IMR-90 (cell line): ENCODE measurements around the gene TBCE. TPM values are rescaled to one million over a fixed set of nuclear protein-coding genes. Genes with fewer than 3 reads are reported as not detected.

Experiments used
- ATAC-seq: fragments of 200-7000 bp; cut with Tn5 transposase; 2 replicates; pipeline ENCODE4 v1.9.1; 2020; ENCODE audit warnings: low read depth, mild to moderate bottlenecking, moderate library complexity
- BruUV-seq: library from RNA; stranded (reverse); fragments of 400-500 nt; replicated peaks from 2 replicates; lab custom pipeline; 2021; lab: Mats Ljungman, UMichigan
- CTCF ChIA-PET: fragments of 300-600 bp; formaldehyde crosslinking; extraction: SDS; loops from one replicate; lab custom pipeline; 2021; ENCODE audit warnings: antibody characterized with exemption; lab: Yijun Ruan, JAX
- POLR2A ChIA-PET: fragments of 300-600 bp; sonication (Branson Sonifier 250); formaldehyde crosslinking; loops from one replicate; lab custom pipeline; 2022; ENCODE audit warnings: antibody characterized with exemption; ENCODE audit not compliant: unreplicated experiment; lab: Charles Lee
- DNase-seq: peaks from one replicate; pipeline ENCODE4 v3.0.0; 2013
- H2AFZ ChIP-seq: replicated peaks from 2 replicates; pipeline ENCODE3; 2013; ENCODE audit warnings: low read length, mild to moderate bottlenecking; ENCODE audit not compliant: poor library complexity
- H2AK5ac ChIP-seq: 2 replicates; pipeline ENCODE4 v1.6.1; 2013; ENCODE audit warnings: low read depth, low read length, inconsistent platforms
- H2AK9ac ChIP-seq: replicated peaks from 2 replicates; pipeline ENCODE3; 2013; ENCODE audit warnings: mild to moderate bottlenecking, low read depth, low read length, moderate library complexity; ENCODE audit not compliant: poor library complexity
- H2BK120ac ChIP-seq: 2 replicates; pipeline ENCODE4 v1.6.1; 2013; ENCODE audit warnings: low read depth, low read length, inconsistent platforms
- H2BK15ac ChIP-seq: 3 replicates; pipeline ENCODE4 v1.6.1; 2013; ENCODE audit warnings: low read depth, low read length, inconsistent platforms
- H2BK20ac ChIP-seq: 2 replicates; pipeline ENCODE4 v1.6.1; 2013; ENCODE audit warnings: low read depth, mild to moderate bottlenecking, inconsistent platforms, low read length, moderate library complexity
- H2BK5ac ChIP-seq: 2 replicates; pipeline ENCODE4 v1.6.1; 2013; ENCODE audit warnings: mild to moderate bottlenecking, low read depth, low read length, inconsistent platforms; ENCODE audit not compliant: poor library complexity, severe bottlenecking
- H3K14ac ChIP-seq: replicated peaks from 2 replicates; pipeline ENCODE4 v1.6.1; 2013; ENCODE audit warnings: low read depth, low read length, inconsistent platforms
- H3K18ac ChIP-seq: 2 replicates; pipeline ENCODE4 v1.6.1; 2013; ENCODE audit warnings: low read depth, low read length, control low read depth
- H3K23ac ChIP-seq: 2 replicates; pipeline ENCODE4 v1.6.1; 2013; ENCODE audit warnings: low read depth, low read length, inconsistent platforms
- H3K27ac ChIP-seq: 2 replicates; pipeline ENCODE4 v1.5.1; 2013; ENCODE audit warnings: mild to moderate bottlenecking, control low read depth, low read length; ENCODE audit not compliant: insufficient read depth
- H3K27me3 ChIP-seq: 2 replicates; pipeline ENCODE4 v1.6.1; 2013; ENCODE audit warnings: low read length; ENCODE audit not compliant: control insufficient read depth, insufficient read depth
- H3K36me3 ChIP-seq: 2 replicates; pipeline ENCODE4 v1.6.1; 2013; ENCODE audit warnings: low read length, mixed read lengths; ENCODE audit not compliant: control insufficient read depth, insufficient read depth
- H3K4ac ChIP-seq: 2 replicates; pipeline ENCODE4 v1.6.1; 2013; ENCODE audit warnings: low read depth, low read length, inconsistent platforms
- H3K4me1 ChIP-seq: 2 replicates; pipeline ENCODE4 v1.6.1; 2013; ENCODE audit warnings: low read length, mixed read lengths; ENCODE audit not compliant: control insufficient read depth, insufficient read depth
- H3K4me2 ChIP-seq: 2 replicates; pipeline ENCODE4 v1.6.1; 2013; ENCODE audit warnings: low read depth, mild to moderate bottlenecking, control low read depth, low read length, moderate library complexity
- H3K4me3 ChIP-seq: 2 replicates; pipeline ENCODE4 v1.5.1; 2013; ENCODE audit warnings: low read depth, mild to moderate bottlenecking, control low read depth, low read length, moderate library complexity; ENCODE audit not compliant: insufficient read depth
- H3K56ac ChIP-seq: 2 replicates; pipeline ENCODE4 v1.6.1; 2013; ENCODE audit warnings: low read length, inconsistent platforms; ENCODE audit not compliant: insufficient read depth; ENCODE audit errors: extremely low read depth
- H3K79me1 ChIP-seq, 2 experiments: 2 replicates each; pipeline ENCODE4 v1.6.1; 2013; ENCODE audit warnings: low read length in 2 of 2, inconsistent platforms in 1 of 2, low read depth in 1 of 2
- H3K9ac ChIP-seq: 2 replicates; pipeline ENCODE4 v1.6.1; 2013; ENCODE audit warnings: low read depth, low read length, control low read depth
- H3K9me1 ChIP-seq: 2 replicates; pipeline ENCODE4 v1.6.1; 2013; ENCODE audit warnings: low read length, inconsistent platforms; ENCODE audit not compliant: insufficient read depth
- H3K9me3 ChIP-seq: 2 replicates; pipeline ENCODE4 v1.6.1; 2013; ENCODE audit warnings: low read length; ENCODE audit not compliant: control insufficient read depth, insufficient read depth
- H4K20me1 ChIP-seq: 2 replicates; pipeline ENCODE4 v1.6.1; 2013; ENCODE audit warnings: low read length, inconsistent platforms; ENCODE audit not compliant: insufficient read depth
- H4K5ac ChIP-seq: 2 replicates; pipeline ENCODE4 v1.6.1; 2013; ENCODE audit warnings: mild to moderate bottlenecking, low read depth, low read length, control low read depth
- H4K8ac ChIP-seq, 2 experiments: 2 replicates each; pipeline ENCODE4 v1.6.1; 2013; ENCODE audit warnings: low read depth in 2 of 2, low read length in 2 of 2, control low read depth in 1 of 2, inconsistent platforms in 1 of 2
- H4K91ac ChIP-seq: 2 replicates; pipeline ENCODE4 v1.6.1; 2013; ENCODE audit warnings: low read depth, low read length, inconsistent platforms; ENCODE audit not compliant: insufficient read depth
- ELK1 ChIP-seq: fragments of 150-350 bp; IDR thresholded peaks from 2 replicates; pipeline ENCODE4 v1.6.1; 2016; ENCODE audit warnings: low read depth, mild to moderate bottlenecking, low read length, moderate library complexity, borderline replicate concordance
- MAZ ChIP-seq: IDR thresholded peaks from 2 replicates; pipeline ENCODE4 v1.6.1; 2012; ENCODE audit warnings: low read depth, mild to moderate bottlenecking, low read length, improper control_type of control experiment, moderate library complexity, borderline replicate concordance
- RFX5 ChIP-seq: IDR thresholded peaks from 2 replicates; pipeline ENCODE4 v1.8.0; 2012; ENCODE audit warnings: low read depth, mild to moderate bottlenecking, low read length, moderate library complexity
- USF2 ChIP-seq: fragments of 150-350 bp; IDR thresholded peaks from 2 replicates; pipeline ENCODE4 v1.6.1; 2017; ENCODE audit warnings: mild to moderate bottlenecking, antibody characterized with exemption, low read length, low read depth
- WGBS, 2 experiments: methylation state at CpG; one replicate each; pipeline versions ENCODE4 v1.1.5 to v1.1.7; 2013; ENCODE audit warnings: missing lambda C conversion rate in 2 of 2; ENCODE audit not compliant: insufficient read length in 1 of 2; ENCODE audit errors: extremely low coverage in 2 of 2; 5-methylcytosine and 5-hydroxymethylcytosine counted together
- dilution Hi-C: fragments of 300-500 bp; cut with HindIII; formaldehyde crosslinking; loops from one replicate; pipeline ENCODE4 v1.14.3; 2018; ENCODE audit warnings: low sequenced_read_pairs; ENCODE audit not compliant: unreplicated experiment
- in situ Hi-C: fragments of 300-500 bp; cut with MboI; formaldehyde crosslinking; loops from 3 replicates; pipeline ENCODE4 v1.14.3; 2019; ENCODE audit warnings: low sequenced_read_pairs, inconsistent platforms, mixed read lengths
- intact Hi-C: fragments of 100-400 bp; cut with micrococcal nuclease; formaldehyde crosslinking; loops from 2 replicates; pipeline ENCODE4 v1.10.0; 2022
- polyA plus RNA-seq, 3 experiments: library from polyadenylated mRNA; depleted of rRNA; stranded (reverse); fragments of >200 nt; gene quantifications; 2 replicates each; pipeline ENCODE4 v1.2.3, GENCODE V29; 2012; ENCODE audit warnings: low replicate concordance in 1 of 3
- total RNA-seq: library from RNA; depleted of rRNA; stranded (reverse); fragments of >200 nt; gene quantifications from 2 replicates; pipeline ENCODE4 v1.2.3, GENCODE V29; 2012

Gene TBCE
- total and polyA plus RNA-seq, 2 of the 4 experiments (the other 2 are of a cell fraction) = 25.3 to 26.7 TPM

GRCh38 chr1:235402457-235403200 lies 35.4 kb downstream of the TBCE start:
- H3K36me3 ChIP-seq = no peaks in the 10 kb centered on the region
- H3K4me1 ChIP-seq = peaks cover 2% of the 10 kb centered on the region
- H3K4me2 ChIP-seq = no peak overlapping the region
- no peak overlapping the region for H3K14ac ChIP-seq
- H3K9me1 ChIP-seq = peaks cover 2% of the 10 kb centered on the region
- POLR2A ChIA-PET = no interaction called here
- peaks cover 24% of the 10 kb centered on the region for H4K20me1 ChIP-seq
- no peak overlapping the region for H4K8ac ChIP-seq
- H2BK15ac ChIP-seq = no peak overlapping the region
- H2AK9ac ChIP-seq = no peak overlapping the region
- CTCF ChIA-PET = no interaction called here
- in situ Hi-C loops (no loop called here), dilution Hi-C loops (no loop called here), intact Hi-C loops (no loop called here)
- no peak overlapping the region for H2BK5ac ChIP-seq
- no peak overlapping the region for H3K18ac ChIP-seq
- no peak for ATAC-seq
- H3K56ac ChIP-seq = no peak overlapping the region
- H2BK20ac ChIP-seq = no peak overlapping the region
- H2BK120ac ChIP-seq = no peak overlapping the region
- no peak overlapping the region for H3K23ac ChIP-seq
- no peaks in the 10 kb centered on the region for H3K27me3 ChIP-seq
- no peak overlapping the region for H3K27ac ChIP-seq
- H3K4me3 ChIP-seq = no peak overlapping the region
- H3K9me3 ChIP-seq = no peaks in the 10 kb centered on the region
- H4K91ac ChIP-seq = no peak overlapping the region
- no peak overlapping the region for H4K5ac ChIP-seq
- DNase-seq = no peak
- H3K9ac ChIP-seq = no peak overlapping the region
- H2AK5ac ChIP-seq = no peak overlapping the region
- TF ChIP-seq ELK1 = no peak
- no peak for TF ChIP-seq RFX5
- no peak for TF ChIP-seq MAZ
- TF ChIP-seq USF2 = no peak
- H3K79me1 ChIP-seq = peaks cover 13 to 66% of the 10 kb centered on the region in 2 experiments
- no CpG with 5 or more reads among the region's 7 CpGs for WGBS, 2 experiments
- H2AFZ ChIP-seq = no peak overlapping the region
- no peak overlapping the region for H3K4ac ChIP-seq
- no TSS peak for BruUV-seq
